Naive thymus-derived CD4-positive, alpha-beta T cell (primary cell): ENCODE results near the gene PLOD2. TPM values are rescaled to one million over a fixed set of nuclear protein-coding genes. Genes with fewer than 3 reads are reported as not detected.

Experiments used
- ATAC-seq: fragments of 150-1000 bp; cut with Tn5 transposase; 2 replicates; pipeline ENCODE4 v1.10.0; 2021; ENCODE audit warnings: mild to moderate bottlenecking, moderate library complexity
- CTCF ChIA-PET: fragments of 350-600 bp; sonication (Branson Sonifier 250); formaldehyde crosslinking; loops from one replicate; lab custom pipeline; 2021; ENCODE audit warnings: antibody characterized with exemption; lab: Charles Lee
- POLR2A ChIA-PET: fragments of 350-600 bp; sonication (Branson Sonifier 250); formaldehyde crosslinking; loops from one replicate; lab custom pipeline; 2021; ENCODE audit warnings: antibody characterized with exemption, inconsistent platforms; lab: Charles Lee
- DNase-seq, 9 donors: peaks; one replicate each; pipeline versions ENCODE4 v3.0.0 to v3.0.0-alpha.2; 2020 to 2022; ENCODE audit warnings: mixed read lengths in 1 of 9
- H3K27ac ChIP-seq: one replicate; pipeline ENCODE4 v1.7.0; 2013; ENCODE audit warnings: mild to moderate bottlenecking, low read depth, low read length, moderate library complexity
- H3K27me3 ChIP-seq, 2 donors: one replicate each; pipeline ENCODE4 v1.7.0; 2013; ENCODE audit warnings: low read length in 2 of 2, mild to moderate bottlenecking in 2 of 2, moderate library complexity in 2 of 2; ENCODE audit not compliant: control insufficient read depth in 2 of 2, insufficient read depth in 2 of 2
- H3K36me3 ChIP-seq, 3 experiments: 1 replicate in 2 of 3; 2 replicates in 1 of 3; pipeline ENCODE4 v1.7.0; 2013; ENCODE audit warnings: low read length in 3 of 3, mild to moderate bottlenecking in 3 of 3, moderate library complexity in 1 of 3; ENCODE audit not compliant: insufficient read depth in 3 of 3, control insufficient read depth in 2 of 3
- H3K4me1 ChIP-seq, 2 donors: one replicate each; pipeline ENCODE4 v1.7.0; 2013; ENCODE audit warnings: low read length in 2 of 2, mild to moderate bottlenecking in 2 of 2, moderate library complexity in 1 of 2; ENCODE audit not compliant: control insufficient read depth in 2 of 2, insufficient read depth in 2 of 2
- H3K4me3 ChIP-seq: 2 replicates; pipeline ENCODE4 v1.7.0; 2013; ENCODE audit warnings: mild to moderate bottlenecking, low read length
- H3K9me3 ChIP-seq, 3 experiments: 1 replicate in 2 of 3; 2 replicates in 1 of 3; pipeline ENCODE4 v1.7.0; 2013; ENCODE audit warnings: low read length in 3 of 3; ENCODE audit not compliant: control insufficient read depth in 2 of 3
- H3K27ac Mint-ChIP-seq, 9 donors: one replicate each; pipeline ENCODE4 v1.8.0; 2020 to 2022; ENCODE audit warnings: mixed read lengths in 9 of 9, mild to moderate bottlenecking in 8 of 9, moderate library complexity in 5 of 9, inconsistent platforms in 2 of 9
- H3K27me3 Mint-ChIP-seq, 5 donors: one replicate each; pipeline ENCODE4 v1.8.0; 2021 to 2022; ENCODE audit warnings: mixed read lengths in 5 of 5, mild to moderate bottlenecking in 1 of 5
- H3K36me3 Mint-ChIP-seq, 5 donors: one replicate each; pipeline ENCODE4 v1.8.0; 2020 to 2022; ENCODE audit warnings: mixed read lengths in 5 of 5, mild to moderate bottlenecking in 3 of 5, inconsistent platforms in 1 of 5
- H3K4me1 Mint-ChIP-seq, 7 donors: one replicate each; pipeline ENCODE4 v1.8.0; 2020 to 2022; ENCODE audit warnings: mixed read lengths in 7 of 7, mild to moderate bottlenecking in 3 of 7, inconsistent platforms in 1 of 7
- H3K4me3 Mint-ChIP-seq, 10 donors: one replicate each; pipeline ENCODE4 v1.8.0; 2020 to 2022; ENCODE audit warnings: mild to moderate bottlenecking in 10 of 10, mixed read lengths in 10 of 10, moderate library complexity in 6 of 10, inconsistent platforms in 2 of 10
- H3K9me3 Mint-ChIP-seq, 11 donors: one replicate each; pipeline ENCODE4 v1.8.0; 2020 to 2022; ENCODE audit warnings: mixed read lengths in 11 of 11, mild to moderate bottlenecking in 4 of 11, inconsistent platforms in 1 of 11, moderate library complexity in 1 of 11
- intact Hi-C, 2 donors: fragments of 100-400 bp; cut with micrococcal nuclease; formaldehyde crosslinking; loops; one replicate each; pipeline ENCODE4 v1.15.1; 2023
- polyA plus RNA-seq, 2 donors: library from polyadenylated mRNA; unstranded; fragments of 300-500 nt; fragmentation: Illumina TruSeq; gene quantifications; one replicate each; pipeline ENCODE4 v1.2.3, GENCODE V29; 2021
- total RNA-seq, 6 experiments: library from RNA in 5 of 6; stranded (reverse) in 5 of 6; gene quantifications; 1 replicate in 5 of 6; 2 replicates in 1 of 6; pipeline ENCODE4 v1.2.3 and lab custom pipeline; 2021 to 2026

PLOD2 gene
- total and polyA plus RNA-seq, 7 experiments from 2014 or later: 0.34 to 1.4 TPM; not detected in 5

GRCh38 chr3:146159037-146159436 is 1.9 kb downstream of the PLOD2 start:
- H3K4me3 Mint-ChIP-seq: no peak overlapping the region
- H3K27ac Mint-ChIP-seq: no peak overlapping the region
- no peaks in the 10 kb centered on the region for H3K9me3 ChIP-seq
- ChIA-PET POLR2A (no interaction called here), CTCF (no interaction called here)
- intact Hi-C loops: no loop called here
- H3K27ac ChIP-seq: no peak overlapping the region
- no peaks in the 10 kb centered on the region for H3K4me1 ChIP-seq
- H3K27me3 ChIP-seq: no peaks in the 10 kb centered on the region
- H3K36me3 ChIP-seq: no peaks in the 10 kb centered on the region
- DNase-seq (no peak), ATAC-seq (no peak)
- H3K4me3 ChIP-seq: no peak overlapping the region
- H3K27me3 Mint-ChIP-seq: peaks cover 44 to 58% (median 53%) of the 10 kb centered on the region in 5 donors
- peaks cover 0 to 21% (median 19%) of the 10 kb centered on the region in 7 donors for H3K4me1 Mint-ChIP-seq
- H3K36me3 Mint-ChIP-seq: peaks cover 0 to 5% (median 2%) of the 10 kb centered on the region in 5 donors
- H3K9me3 Mint-ChIP-seq: peaks cover 0 to 6% (median 3%) of the 10 kb centered on the region in 11 donors

GRCh38 chr3:146157325-146158060 is 3.5 kb downstream of the PLOD2 start:
- H3K27ac Mint-ChIP-seq: no peak overlapping the region
- H3K36me3 Mint-ChIP-seq: no peaks in the 10 kb centered on the region
- peaks cover 0 to 21% (median 16%) of the 10 kb centered on the region in 7 donors for H3K4me1 Mint-ChIP-seq
- POLR2A ChIA-PET: no interaction called here
- ATAC-seq (no peak), DNase-seq (no peak)
- intact Hi-C loops: no loop called here
- H3K27me3 ChIP-seq: no peaks in the 10 kb centered on the region
- H3K9me3 ChIP-seq: no peaks in the 10 kb centered on the region
- H3K4me3 ChIP-seq: no peak overlapping the region
- H3K27me3 Mint-ChIP-seq: peaks cover 32 to 52% (median 46%) of the 10 kb centered on the region in 5 donors
- CTCF ChIA-PET: no interaction called here
- no peak overlapping the region for H3K27ac ChIP-seq
- no peaks in the 10 kb centered on the region for H3K36me3 ChIP-seq
- no peak overlapping the region for H3K4me3 Mint-ChIP-seq
- H3K4me1 ChIP-seq: no peaks in the 10 kb centered on the region
- H3K9me3 Mint-ChIP-seq: peaks cover 0 to 4% (median 0%) of the 10 kb centered on the region in 11 donors

- ChIA-PET POLR2A (no interaction called here), CTCF (no interaction called here)
- DNase-seq (no peak), ATAC-seq (no peak)
- no peaks in the 10 kb centered on the region for H3K36me3 ChIP-seq
- peaks cover 25 to 45% (median 41%) of the 10 kb centered on the region in 5 donors for H3K27me3 Mint-ChIP-seq
- no peak overlapping the region for H3K4me3 Mint-ChIP-seq
- intact Hi-C loops: no loop called here
- H3K27ac ChIP-seq: no peak overlapping the region
- no peaks in the 10 kb centered on the region for H3K4me1 ChIP-seq
- H3K4me1 Mint-ChIP-seq: peaks cover 0 to 16% (median 14%) of the 10 kb centered on the region in 7 donors
- no peak overlapping the region for H3K27ac Mint-ChIP-seq
- no peak overlapping the region for H3K4me3 ChIP-seq
- H3K9me3 Mint-ChIP-seq: peaks cover 0 to 2% (median 0%) of the 10 kb centered on the region in 11 donors
- no peaks in the 10 kb centered on the region for H3K36me3 Mint-ChIP-seq
- no peaks in the 10 kb centered on the region for H3K9me3 ChIP-seq
- no peaks in the 10 kb centered on the region for H3K27me3 ChIP-seq
Measured at GRCh38 chr3:146156666-146157314, 4.2 kb downstream of the PLOD2 start.

GRCh38 chr3:146156095-146156494 is 4.9 kb downstream of the PLOD2 start:
- DNase-seq (no peak), ATAC-seq (no peak)
- Mint-ChIP-seq H3K4me1 (peaks cover 0 to 10% (median 9%) of the 10 kb centered on the region in 7 donors), H3K36me3 (no peaks in the 10 kb centered on the region), H3K9me3 (peaks cover 0 to 2% (median 0%) of the 10 kb centered on the region in 11 donors), H3K27ac (no peak overlapping the region), H3K4me3 (no peak overlapping the region), H3K27me3 (peaks cover 22 to 44% (median 41%) of the 10 kb centered on the region in 5 donors)
- ChIA-PET POLR2A (no interaction called here), CTCF (no interaction called here)
- H3K4me1 ChIP-seq: no peaks in the 10 kb centered on the region
- H3K36me3 ChIP-seq: no peaks in the 10 kb centered on the region
- no peak overlapping the region for H3K27ac ChIP-seq
- no peaks in the 10 kb centered on the region for H3K27me3 ChIP-seq
- no peaks in the 10 kb centered on the region for H3K9me3 ChIP-seq
- no peak overlapping the region for H3K4me3 ChIP-seq
- intact Hi-C loops: no loop called here

- Histone ChIP-seq H3K4me3 (no peak overlapping the region), H3K9me3 (no peaks in the 10 kb centered on the region), H3K27ac (no peak overlapping the region), H3K36me3 (no peaks in the 10 kb centered on the region), H3K4me1 (no peaks in the 10 kb centered on the region), H3K27me3 (no peaks in the 10 kb centered on the region)
- Mint-ChIP-seq H3K4me1 (peaks cover 0 to 5% (median 4%) of the 10 kb centered on the region in 7 donors), H3K9me3 (no peaks in the 10 kb centered on the region), H3K27me3 (peaks cover 17 to 45% (median 36%) of the 10 kb centered on the region in 5 donors), H3K4me3 (no peak overlapping the region), H3K27ac (no peak overlapping the region), H3K36me3 (no peaks in the 10 kb centered on the region)
- CTCF ChIA-PET: no interaction called here
- POLR2A ChIA-PET: no interaction called here
- intact Hi-C loops: no loop called here
- DNase-seq (no peak), ATAC-seq (no peak)
Measured at GRCh38 chr3:146154995-146155394, 6.0 kb downstream of the PLOD2 start.

- H3K27ac Mint-ChIP-seq: no peak overlapping the region
- ATAC-seq: no peak
- H3K9me3 Mint-ChIP-seq: no peaks in the 10 kb centered on the region
- H3K4me1 ChIP-seq: no peaks in the 10 kb centered on the region
- peaks cover 13 to 42% (median 31%) of the 10 kb centered on the region in 5 donors for H3K27me3 Mint-ChIP-seq
- H3K9me3 ChIP-seq: no peaks in the 10 kb centered on the region
- no peak overlapping the region for H3K4me3 Mint-ChIP-seq
- no peak overlapping the region for H3K4me3 ChIP-seq
- H3K27ac ChIP-seq: no peak overlapping the region
- H3K36me3 Mint-ChIP-seq: no peaks in the 10 kb centered on the region
- intact Hi-C loops: no loop called here
- CTCF ChIA-PET: no interaction called here
- H3K36me3 ChIP-seq: no peaks in the 10 kb centered on the region
- no peak for DNase-seq
- POLR2A ChIA-PET: no interaction called here
- H3K4me1 Mint-ChIP-seq: no peaks in the 10 kb centered on the region
- no peaks in the 10 kb centered on the region for H3K27me3 ChIP-seq
Measured at GRCh38 chr3:146154316-146154715, 6.7 kb downstream of the PLOD2 start.
